ENCODE results near the gene RAB26.
"Not testable (repeated sequence)": the region's sequence is repeated elsewhere in the genome, so short reads cannot be mapped to it uniquely, and the experiment has no call there.

The RAB26 gene

GRCh38 chr16:2147981-2148671 is at the start of gene RAB26:
Gene RAB26 (plus strand): TSS chr16:2148625. CDS start chr16:2148784, 159 bp downstream.
- DNase-seq = peak; percentile 45

- DNase-seq = not testable (repeated sequence)
Observed at GRCh38 chr16:2101581-2101980, 46.8 kb upstream of the RAB26 start.

GRCh38 chr16:2102471-2102870 is 46.0 kb upstream of the RAB26 start:
- no peak for DNase-seq

- DNase-seq = not testable (repeated sequence)
Observed at GRCh38 chr16:2104464-2104863, 44.0 kb upstream of the RAB26 start.

GRCh38 chr16:2105291-2105690 is 43.1 kb upstream of the RAB26 start:
- not testable (repeated sequence) for DNase-seq

- not testable (repeated sequence) for DNase-seq
Observed at GRCh38 chr16:2105769-2106168, 42.7 kb upstream of the RAB26 start.

GRCh38 chr16:2106211-2106610 is 42.2 kb upstream of the RAB26 start:
- not testable (repeated sequence) for DNase-seq

GRCh38 chr16:2107121-2107790 is 41.2 kb upstream of the RAB26 start:
- not testable (repeated sequence) for DNase-seq

- not testable (repeated sequence) for DNase-seq
Observed at GRCh38 chr16:2107791-2108125, 40.7 kb upstream of the RAB26 start.

- DNase-seq = not testable (repeated sequence)
Observed at GRCh38 chr16:2108446-2109270, 39.8 kb upstream of the RAB26 start.

- DNase-seq = not testable (repeated sequence)
Observed at GRCh38 chr16:2109271-2109580, 39.2 kb upstream of the RAB26 start.

GRCh38 chr16:2109872-2110271 is 38.6 kb upstream of the RAB26 start:
- DNase-seq = not testable (repeated sequence)

GRCh38 chr16:2110332-2111008 is 38.0 kb upstream of the RAB26 start:
- not testable (repeated sequence) for DNase-seq

- DNase-seq = not testable (repeated sequence)
Observed at GRCh38 chr16:2111009-2111353, 37.4 kb upstream of the RAB26 start.

GRCh38 chr16:2111412-2112335 is 36.8 kb upstream of the RAB26 start:
- not testable (repeated sequence) for DNase-seq

- not testable (repeated sequence) for DNase-seq
Observed at GRCh38 chr16:2112539-2113106, 35.8 kb upstream of the RAB26 start.

GRCh38 chr16:2114225-2114624 is 34.2 kb upstream of the RAB26 start:
- DNase-seq = not testable (repeated sequence)

- not testable (repeated sequence) for DNase-seq
Observed at GRCh38 chr16:2114885-2115590, 33.4 kb upstream of the RAB26 start.

- DNase-seq = no peak
Observed at GRCh38 chr16:2115591-2115973, 32.8 kb upstream of the RAB26 start.

- DNase-seq = not testable (repeated sequence)
Observed at GRCh38 chr16:2116428-2116827, 32.0 kb upstream of the RAB26 start.

GRCh38 chr16:2117341-2117740 is 31.1 kb upstream of the RAB26 start:
- not testable (repeated sequence) for DNase-seq
